ENCODE data around the gene C2orf74. TPM values are rescaled to one million over a fixed set of nuclear protein-coding genes. Genes with fewer than 3 reads are reported as not detected.

Gene C2orf74
- total RNA-seq, 1 donor from 2014 or later, result 13.1 TPM

- H3K9me3 Mint-ChIP-seq, result no peaks in the 10 kb centered on the region
- no peak for DNase-seq (ENCODE audit: extremely low spot score, unreplicated experiment)
- H3K36me3 Mint-ChIP-seq, result peaks cover 52% of the 10 kb centered on the region
- TF ChIP-seq CTCF (conservative IDR thresholded peaks at IDR 0.05), result no peak
- no peaks in the 10 kb centered on the region for H3K27me3 Mint-ChIP-seq
- peaks cover 40% of the 10 kb centered on the region for H3K4me1 Mint-ChIP-seq (ENCODE audit: unreplicated experiment)
- peak overlapping the region; percentile 4 for H3K27ac Mint-ChIP-seq
- no peak overlapping the region for H3K4me3 Mint-ChIP-seq
Observed at GRCh38 chr2:61181382-61182058, 19.5 kb downstream of the C2orf74 start.

- peaks cover 39% of the 10 kb centered on the region for H3K4me1 Mint-ChIP-seq (ENCODE audit: unreplicated experiment)
- no peak for DNase-seq (ENCODE audit: extremely low spot score, unreplicated experiment)
- no peak for TF ChIP-seq CTCF (conservative IDR thresholded peaks at IDR 0.05)
- no peaks in the 10 kb centered on the region for H3K9me3 Mint-ChIP-seq
- no peak overlapping the region for H3K27ac Mint-ChIP-seq
- H3K36me3 Mint-ChIP-seq, result peaks cover 55% of the 10 kb centered on the region
- H3K4me3 Mint-ChIP-seq, result no peak overlapping the region
- no peaks in the 10 kb centered on the region for H3K27me3 Mint-ChIP-seq
Observed at GRCh38 chr2:61182059-61182383, 20.0 kb downstream of the C2orf74 start.

GRCh38 chr2:61183795-61184194 is 21.8 kb downstream of the C2orf74 start:
- Mint-ChIP-seq H3K36me3 (peaks cover 66% of the 10 kb centered on the region), H3K27ac (no peak overlapping the region), H3K4me1 (ENCODE audit: unreplicated experiment) (peaks cover 32% of the 10 kb centered on the region), H3K4me3 (no peak overlapping the region), H3K9me3 (no peaks in the 10 kb centered on the region), H3K27me3 (no peaks in the 10 kb centered on the region)
- no peak for TF ChIP-seq CTCF (conservative IDR thresholded peaks at IDR 0.05)
- DNase-seq (ENCODE audit: extremely low spot score, unreplicated experiment), result no peak

GRCh38 chr2:61184263-61184662 is 22.3 kb downstream of the C2orf74 start:
- Mint-ChIP-seq H3K36me3 (peaks cover 66% of the 10 kb centered on the region), H3K4me3 (no peak overlapping the region), H3K27me3 (no peaks in the 10 kb centered on the region)

GRCh38 chr2:61185231-61185728 is 23.3 kb downstream of the C2orf74 start:
- H3K27me3 Mint-ChIP-seq, result no peaks in the 10 kb centered on the region
- peaks cover 67% of the 10 kb centered on the region for H3K36me3 Mint-ChIP-seq
- peak overlapping the region; percentile 32 for H3K27ac Mint-ChIP-seq
- no peak for TF ChIP-seq CTCF (conservative IDR thresholded peaks at IDR 0.05)
- H3K9me3 Mint-ChIP-seq, result no peaks in the 10 kb centered on the region
- no peak for DNase-seq (ENCODE audit: extremely low spot score, unreplicated experiment)
- peaks cover 20% of the 10 kb centered on the region for H3K4me1 Mint-ChIP-seq (ENCODE audit: unreplicated experiment)
- no peak overlapping the region for H3K4me3 Mint-ChIP-seq

More at GRCh38 chr2:61184263-61184662, 22.3 kb downstream of the C2orf74 start:
- Mint-ChIP-seq H3K4me1 (ENCODE audit: unreplicated experiment) (peaks cover 30% of the 10 kb centered on the region), H3K27ac (no peak overlapping the region), H3K9me3 (no peaks in the 10 kb centered on the region)
- TF ChIP-seq CTCF (conservative IDR thresholded peaks at IDR 0.05), result no peak
- no peak for DNase-seq (ENCODE audit: extremely low spot score, unreplicated experiment)

All from type B pancreatic cell (in vitro differentiated cells).